ENCODE data around the gene FAM227B.

GRCh38 chr15:49439678-49440395 is 180.8 kb downstream of the FAM227B start:
- TF ChIP-seq CTCF (IDR thresholded peaks at IDR 0.05; ENCODE audit: low read length), result no peak
- TF ChIP-seq EZH2 (IDR thresholded peaks at IDR 0.05; ENCODE audit: borderline replicate concordance, low read length), result no peak

Measured in OCI-LY1 (cell line).